ENCODE results near the gene TRH.
A peak's percentile ranks its signal among the peaks of the same experiment; 100 is the strongest.
"Not testable (repeated sequence)": the region's sequence is repeated elsewhere in the genome, so short reads cannot be mapped to it uniquely, and the experiment has no call there.

TRH gene

GRCh38 chr3:130010556-130010955, 36.0 kb downstream of the TRH start:
- no peak for DNase-seq (ENCODE audit: low spot score)

DNA sequence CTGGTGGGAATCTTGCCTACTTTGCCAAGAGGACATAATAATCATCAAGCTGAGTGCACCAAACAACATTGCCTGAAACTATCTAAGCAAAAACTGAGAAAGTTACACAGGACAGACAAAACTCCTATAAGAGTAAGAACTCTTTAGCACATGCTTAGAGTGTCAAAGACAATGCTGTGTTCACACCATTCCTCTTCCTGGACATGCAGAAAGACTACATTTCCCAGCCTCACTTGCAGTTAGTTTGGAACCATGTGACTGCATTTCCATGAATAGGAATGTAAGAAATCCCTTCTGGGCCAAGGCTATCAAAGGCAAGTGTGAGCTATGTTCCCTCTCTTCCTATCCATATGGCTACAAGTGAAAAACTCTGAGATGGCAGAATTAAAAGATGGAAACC, 37.6 kb downstream of the TRH start:
- DNase-seq (ENCODE audit: low spot score): not testable (repeated sequence)

GRCh38 chr3:130013246-130013645, 38.7 kb downstream of the TRH start:
- not testable (repeated sequence) for DNase-seq (ENCODE audit: low spot score)

- no peak for DNase-seq (ENCODE audit: low spot score)
Measured at GRCh38 chr3:130014526-130014925, 40.0 kb downstream of the TRH start.

DNA sequence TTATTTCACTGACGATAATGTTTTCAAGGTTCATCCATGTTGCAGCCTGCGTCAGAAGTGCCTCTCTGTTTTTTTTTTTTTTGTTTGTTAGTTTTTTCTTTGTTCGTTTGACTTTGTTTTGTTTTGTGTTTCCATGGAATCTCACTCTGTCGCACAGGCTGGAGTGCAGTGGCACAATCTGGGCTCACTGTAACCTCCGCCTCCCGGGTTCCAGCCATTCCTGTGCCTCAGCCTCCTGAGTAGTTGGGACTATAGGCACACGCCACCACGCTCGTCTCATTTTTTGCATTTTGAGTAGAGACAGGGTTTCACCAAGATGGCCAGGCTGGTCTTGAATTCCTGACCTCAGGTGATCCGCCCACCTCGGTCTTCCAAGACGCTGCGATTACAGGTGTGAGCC, 43.1 kb downstream of the TRH start:
- DNase-seq (ENCODE audit: low spot score): not testable (repeated sequence)

GRCh38 chr3:130026146-130026829, 51.8 kb downstream of the TRH start:
- peak; percentile 23 for DNase-seq (ENCODE audit: low spot score)

DNA sequence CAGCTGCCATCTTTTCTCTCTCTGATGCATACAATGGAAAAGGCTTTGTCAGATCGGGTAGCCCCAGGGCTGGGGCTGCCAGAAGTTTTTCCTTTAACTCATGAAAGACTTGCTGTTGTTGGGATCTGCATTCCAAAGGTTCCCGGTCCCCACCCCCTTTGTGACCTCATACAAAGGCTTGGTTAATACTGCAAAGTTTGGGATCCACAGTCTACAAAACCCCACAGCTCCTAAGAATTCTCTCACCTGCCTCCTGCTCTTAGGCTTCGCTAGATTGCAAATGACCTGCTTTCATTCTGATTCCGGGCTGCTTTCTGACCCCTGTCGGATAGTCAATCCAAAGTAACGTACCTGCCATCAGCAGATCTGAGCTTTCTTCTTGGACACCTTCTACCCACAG, 52.9 kb downstream of the TRH start:
- not testable (repeated sequence) for DNase-seq (ENCODE audit: low spot score)

All from kidney tubule cell (primary cell).